PC-3 (cell line): ENCODE measurements around the gene DTD1.

Experiments used
- CTCF ChIP-seq: fragments of 300-600 bp; sonication (generic); conservative IDR thresholded peaks from 2 replicates; pipeline ENCODE4 v1.5.1; 2017; ENCODE audit warnings: antibody characterized with exemption, low read depth, mild to moderate bottlenecking, low read length
- EZH2 ChIP-seq: fragments of 300-600 bp; sonication (generic); IDR thresholded peaks from one replicate; pipeline ENCODE4 v1.6.1; 2017; ENCODE audit warnings: antibody characterized with exemption, mild to moderate bottlenecking, low read length; ENCODE audit not compliant: unreplicated experiment

- TF ChIP-seq CTCF = no peak
- no peak for TF ChIP-seq EZH2
Measured at GRCh38 chr20:18775633-18776032, 187.8 kb downstream of the DTD1 start.
